Astrocyte (in vitro differentiated cells and primary cell): ENCODE measurements around the gene NDST4. TPM values are rescaled to one million over a fixed set of nuclear protein-coding genes. Genes with fewer than 3 reads are reported as not detected.

Source experiments
- DNase-seq: peaks from one replicate; pipeline ENCODE4 v3.0.0-alpha.2; 2010; ENCODE audit warnings: low read depth
- FAIRE-seq: peaks from 2 replicates; lab custom pipeline; 2011; peaks lifted over from hg19 to GRCh38; lab: Jason Lieb, UNC
- H2AFZ ChIP-seq: 2 replicates; pipeline ENCODE4 v1.6.0; 2012; ENCODE audit warnings: low read depth, low read length, inconsistent platforms
- H3K27ac ChIP-seq: 2 replicates; pipeline ENCODE4 v1.5.1; 2011; ENCODE audit warnings: low read depth, low read length, inconsistent platforms
- H3K27me3 ChIP-seq: 2 replicates; pipeline ENCODE4 v1.6.0; 2011; ENCODE audit warnings: low read length, inconsistent platforms; ENCODE audit not compliant: insufficient read depth
- H3K36me3 ChIP-seq: 2 replicates; pipeline ENCODE4 v1.5.1; 2011; ENCODE audit warnings: low read length, inconsistent platforms; ENCODE audit not compliant: insufficient read depth
- H3K4me1 ChIP-seq: 2 replicates; pipeline ENCODE4 v1.5.1; 2011; ENCODE audit warnings: low read length, inconsistent platforms; ENCODE audit not compliant: insufficient read depth
- H3K4me2 ChIP-seq: 2 replicates; pipeline ENCODE4 v1.6.0; 2012; ENCODE audit warnings: low read length, inconsistent platforms
- H3K4me3 ChIP-seq: 2 replicates; pipeline ENCODE4 v1.5.1; 2011; ENCODE audit warnings: low read depth, mild to moderate bottlenecking, low read length, inconsistent platforms; ENCODE audit not compliant: insufficient read depth
- H3K79me2 ChIP-seq: 2 replicates; pipeline ENCODE4 v1.6.0; 2012; ENCODE audit warnings: mild to moderate bottlenecking, low read length, inconsistent platforms; ENCODE audit not compliant: insufficient read depth
- H3K9ac ChIP-seq: 2 replicates; pipeline ENCODE4 v1.6.0; 2012; ENCODE audit warnings: mild to moderate bottlenecking, low read length, inconsistent platforms
- H3K9me3 ChIP-seq: 2 replicates; pipeline ENCODE4 v1.5.1; 2012; ENCODE audit warnings: low read depth, mild to moderate bottlenecking, low read length, inconsistent platforms; ENCODE audit not compliant: insufficient read depth
- H4K20me1 ChIP-seq: 2 replicates; pipeline ENCODE4 v1.6.0; 2012; ENCODE audit warnings: low read length, inconsistent platforms; ENCODE audit not compliant: insufficient read depth
- H3K27ac Mint-ChIP-seq: one replicate; pipeline ENCODE4 v1.8.0; 2021; ENCODE audit warnings: mild to moderate bottlenecking, mixed read lengths; ENCODE audit not compliant: unreplicated experiment
- H3K27me3 Mint-ChIP-seq: one replicate; pipeline ENCODE4 v1.8.0; 2021; ENCODE audit warnings: low read depth, mixed read lengths; ENCODE audit not compliant: unreplicated experiment
- H3K36me3 Mint-ChIP-seq: one replicate; pipeline ENCODE4 v1.8.0; 2021; ENCODE audit warnings: low read depth, mixed read lengths; ENCODE audit not compliant: unreplicated experiment
- H3K4me1 Mint-ChIP-seq: one replicate; pipeline ENCODE4 v1.8.0; 2021; ENCODE audit warnings: low read depth, mixed read lengths; ENCODE audit not compliant: unreplicated experiment
- H3K4me3 Mint-ChIP-seq: one replicate; pipeline ENCODE4 v1.8.0; 2021; ENCODE audit warnings: mild to moderate bottlenecking, moderate library complexity, mixed read lengths; ENCODE audit not compliant: unreplicated experiment
- H3K9me3 Mint-ChIP-seq: one replicate; pipeline ENCODE4 v1.8.0; 2021; ENCODE audit warnings: mild to moderate bottlenecking, mixed read lengths; ENCODE audit not compliant: unreplicated experiment
- EZH2 ChIP-seq: IDR thresholded peaks from 2 replicates; pipeline ENCODE4 v1.6.1; 2012; ENCODE audit warnings: mild to moderate bottlenecking, low read length, inconsistent platforms; ENCODE audit not compliant: insufficient read depth
- total RNA-seq: library from RNA; stranded (reverse); gene quantifications from 2 replicates; pipeline ENCODE4 v1.2.1, GENCODE V29; 2021
- TF ChIP-seq, protein P1 (sequence below): IDR thresholded peaks from 2 replicates; pipeline ENCODE4 v1.5.1; 2011; ENCODE audit warnings: low read depth, mild to moderate bottlenecking, inconsistent platforms, low read length, moderate library complexity; ENCODE audit not compliant: insufficient read depth

The NDST4 gene
- total RNA-seq, 1 donor from 2014 or later = not detected

DNA sequence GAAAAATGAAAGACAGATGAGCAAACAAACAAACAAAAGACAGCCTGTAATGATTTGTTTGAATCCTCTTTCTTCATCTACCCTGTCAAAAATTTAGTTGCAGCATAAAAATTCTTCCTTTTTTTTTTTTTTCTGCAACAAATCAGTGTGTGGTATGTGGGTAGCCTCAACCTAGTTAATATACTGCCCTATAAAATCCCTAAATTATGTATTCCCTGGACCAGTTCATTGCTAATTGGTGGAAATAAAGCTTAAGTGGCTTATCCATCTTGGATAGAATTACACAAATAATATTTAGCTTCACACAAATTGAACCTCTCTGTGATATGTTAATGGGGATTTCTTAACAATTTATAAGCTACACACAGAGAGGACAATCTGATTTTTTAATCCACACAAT is 208.4 kb downstream of the NDST4 start:
- Histone ChIP-seq H3K27ac (no peak overlapping the region), H3K4me1 (no peaks in the 10 kb centered on the region), H4K20me1 (no peaks in the 10 kb centered on the region), H3K9ac (no peak overlapping the region), H3K4me3 (no peak overlapping the region), H2AFZ (no peak overlapping the region), H3K36me3 (no peaks in the 10 kb centered on the region), H3K79me2 (no peaks in the 10 kb centered on the region), H3K9me3 (no peaks in the 10 kb centered on the region), H3K4me2 (no peak overlapping the region), H3K27me3 (no peaks in the 10 kb centered on the region)
- TF ChIP-seq, protein P1, sequence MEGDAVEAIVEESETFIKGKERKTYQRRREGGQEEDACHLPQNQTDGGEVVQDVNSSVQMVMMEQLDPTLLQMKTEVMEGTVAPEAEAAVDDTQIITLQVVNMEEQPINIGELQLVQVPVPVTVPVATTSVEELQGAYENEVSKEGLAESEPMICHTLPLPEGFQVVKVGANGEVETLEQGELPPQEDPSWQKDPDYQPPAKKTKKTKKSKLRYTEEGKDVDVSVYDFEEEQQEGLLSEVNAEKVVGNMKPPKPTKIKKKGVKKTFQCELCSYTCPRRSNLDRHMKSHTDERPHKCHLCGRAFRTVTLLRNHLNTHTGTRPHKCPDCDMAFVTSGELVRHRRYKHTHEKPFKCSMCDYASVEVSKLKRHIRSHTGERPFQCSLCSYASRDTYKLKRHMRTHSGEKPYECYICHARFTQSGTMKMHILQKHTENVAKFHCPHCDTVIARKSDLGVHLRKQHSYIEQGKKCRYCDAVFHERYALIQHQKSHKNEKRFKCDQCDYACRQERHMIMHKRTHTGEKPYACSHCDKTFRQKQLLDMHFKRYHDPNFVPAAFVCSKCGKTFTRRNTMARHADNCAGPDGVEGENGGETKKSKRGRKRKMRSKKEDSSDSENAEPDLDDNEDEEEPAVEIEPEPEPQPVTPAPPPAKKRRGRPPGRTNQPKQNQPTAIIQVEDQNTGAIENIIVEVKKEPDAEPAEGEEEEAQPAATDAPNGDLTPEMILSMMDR = no peak
- no peak for TF ChIP-seq EZH2
- FAIRE-seq (no peak), DNase-seq (no peak)
- H3K9me3 Mint-ChIP-seq = no peaks in the 10 kb centered on the region
- no peaks in the 10 kb centered on the region for H3K4me1 Mint-ChIP-seq
- no peak overlapping the region for H3K4me3 Mint-ChIP-seq
- no peaks in the 10 kb centered on the region for H3K27me3 Mint-ChIP-seq
- H3K27ac Mint-ChIP-seq = no peak overlapping the region
- no peaks in the 10 kb centered on the region for H3K36me3 Mint-ChIP-seq

DNA sequence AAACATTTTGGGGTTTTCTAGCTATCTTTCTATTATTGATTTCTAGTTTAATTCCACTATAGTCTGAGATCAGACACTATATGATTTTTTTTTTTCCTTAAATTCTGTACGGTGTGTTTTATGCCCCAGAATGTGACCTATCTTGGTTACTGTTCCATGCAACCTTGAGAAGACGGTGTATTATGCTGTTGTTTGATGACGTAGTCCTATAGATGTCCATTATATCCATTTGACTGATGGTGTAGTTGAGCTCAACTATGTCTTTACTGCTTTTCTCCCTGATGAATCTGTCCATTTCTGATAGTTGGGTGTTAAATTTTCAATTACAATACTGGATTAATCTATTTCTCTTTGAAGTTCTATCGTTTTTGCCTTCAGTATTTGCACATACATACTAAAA is 212.5 kb downstream of the NDST4 start:
- no peak for DNase-seq
- H4K20me1 ChIP-seq = no peaks in the 10 kb centered on the region
- H3K27me3 ChIP-seq = no peaks in the 10 kb centered on the region
- no peak overlapping the region for H2AFZ ChIP-seq
- no peak overlapping the region for H3K4me3 ChIP-seq
- H3K4me2 ChIP-seq = no peak overlapping the region
- Mint-ChIP-seq H3K27me3 (no peaks in the 10 kb centered on the region), H3K27ac (no peak overlapping the region), H3K36me3 (no peaks in the 10 kb centered on the region), H3K4me3 (no peak overlapping the region), H3K9me3 (no peaks in the 10 kb centered on the region), H3K4me1 (no peaks in the 10 kb centered on the region)
- FAIRE-seq = no peak
- H3K9me3 ChIP-seq = no peaks in the 10 kb centered on the region
- H3K79me2 ChIP-seq = no peaks in the 10 kb centered on the region
- no peak for TF ChIP-seq EZH2
- TF ChIP-seq, protein P1 = no peak
- H3K27ac ChIP-seq = no peak overlapping the region
- no peaks in the 10 kb centered on the region for H3K4me1 ChIP-seq
- H3K9ac ChIP-seq = no peak overlapping the region
- H3K36me3 ChIP-seq = no peaks in the 10 kb centered on the region

DNA sequence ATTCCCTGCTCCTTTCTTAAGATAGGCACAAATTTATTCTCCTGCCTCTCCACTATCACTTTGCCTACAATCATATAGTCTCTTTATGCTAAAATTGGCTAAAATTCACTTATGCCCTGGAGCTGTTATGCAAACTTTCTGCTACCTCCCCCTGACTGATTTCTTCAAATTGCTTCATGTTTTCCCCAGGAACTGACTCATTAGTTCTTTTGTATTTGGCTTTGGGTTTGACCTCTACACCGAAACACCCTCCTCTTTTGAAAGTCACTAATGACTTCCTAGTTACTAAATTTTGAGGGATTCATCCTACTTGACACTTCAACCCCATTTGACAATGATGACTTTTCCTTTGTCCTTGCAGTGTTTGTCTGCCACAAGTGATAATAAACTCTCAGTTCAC is 222.6 kb downstream of the NDST4 start:
- Histone ChIP-seq H4K20me1 (no peaks in the 10 kb centered on the region), H3K27ac (no peak overlapping the region), H3K9ac (no peak overlapping the region), H2AFZ (no peak overlapping the region), H3K4me1 (no peaks in the 10 kb centered on the region), H3K36me3 (no peaks in the 10 kb centered on the region), H3K4me3 (no peak overlapping the region), H3K79me2 (no peaks in the 10 kb centered on the region), H3K9me3 (no peaks in the 10 kb centered on the region), H3K4me2 (no peak overlapping the region), H3K27me3 (no peaks in the 10 kb centered on the region)
- H3K36me3 Mint-ChIP-seq = no peaks in the 10 kb centered on the region
- TF ChIP-seq EZH2 = no peak
- TF ChIP-seq, protein P1 = no peak
- no peaks in the 10 kb centered on the region for H3K4me1 Mint-ChIP-seq
- no peak overlapping the region for H3K4me3 Mint-ChIP-seq
- FAIRE-seq = no peak
- no peaks in the 10 kb centered on the region for H3K9me3 Mint-ChIP-seq
- H3K27me3 Mint-ChIP-seq = no peaks in the 10 kb centered on the region
- no peak for DNase-seq
- no peak overlapping the region for H3K27ac Mint-ChIP-seq
